A673 (cell line): ENCODE measurements around the gene C9orf85.

ENCODE experiments used
- CTCF ChIP-seq: fragments of 300-800, 200-600 bp; sonication (generic); conservative IDR thresholded peaks from 2 replicates; pipeline ENCODE4 v1.5.1; 2017; ENCODE audit warnings: low read depth, mild to moderate bottlenecking, antibody characterized with exemption, low read length, moderate library complexity, mixed read lengths
- EZH2 ChIP-seq: fragments of 200-600 bp; sonication (generic); IDR thresholded peaks from 2 replicates; pipeline ENCODE4 v1.6.1; 2017; ENCODE audit warnings: borderline replicate concordance, low read depth, mild to moderate bottlenecking, mixed read lengths, antibody characterized with exemption, low read length; ENCODE audit not compliant: poor library complexity, severe bottlenecking

DNA sequence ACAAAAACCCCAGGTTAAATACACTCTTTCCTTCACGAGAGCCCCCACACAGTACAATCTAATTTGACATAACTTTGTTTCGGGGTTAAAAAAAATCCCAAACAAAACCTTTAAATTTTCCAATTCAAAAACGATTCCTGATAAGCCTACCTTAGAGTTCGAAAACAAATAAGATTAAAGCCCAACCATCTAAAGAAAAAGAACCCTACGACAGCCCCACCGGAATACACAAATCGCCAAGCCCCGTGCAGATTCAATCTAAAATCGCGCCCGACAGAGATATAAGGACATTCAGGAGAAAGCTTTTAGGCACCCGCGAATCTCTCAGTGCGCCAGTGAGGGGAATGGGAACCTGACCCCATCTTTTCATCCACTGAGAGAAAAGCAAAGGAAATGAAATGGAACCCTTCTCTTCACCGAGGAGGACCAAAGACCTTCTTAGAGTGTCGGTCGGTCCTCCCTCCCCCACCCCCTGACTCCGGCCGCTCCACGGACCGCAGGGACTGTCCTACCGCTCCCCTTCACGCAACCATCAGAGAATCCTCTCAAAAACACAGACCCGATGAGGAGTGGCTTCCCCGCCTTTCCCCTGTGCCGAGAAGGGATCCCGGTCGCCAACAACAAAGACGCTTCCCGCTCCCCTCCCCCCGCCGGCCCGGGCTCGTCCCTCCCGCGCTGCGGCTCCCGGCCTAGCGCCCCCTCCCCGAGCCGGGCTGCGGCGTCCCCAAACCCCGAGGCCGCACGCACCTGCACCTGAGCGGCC lies 1.4 kb upstream of the C9orf85 start:
- TF ChIP-seq CTCF = no peak
- TF ChIP-seq EZH2 = no peak
